ENCODE data around the gene KLF1.

DNA sequence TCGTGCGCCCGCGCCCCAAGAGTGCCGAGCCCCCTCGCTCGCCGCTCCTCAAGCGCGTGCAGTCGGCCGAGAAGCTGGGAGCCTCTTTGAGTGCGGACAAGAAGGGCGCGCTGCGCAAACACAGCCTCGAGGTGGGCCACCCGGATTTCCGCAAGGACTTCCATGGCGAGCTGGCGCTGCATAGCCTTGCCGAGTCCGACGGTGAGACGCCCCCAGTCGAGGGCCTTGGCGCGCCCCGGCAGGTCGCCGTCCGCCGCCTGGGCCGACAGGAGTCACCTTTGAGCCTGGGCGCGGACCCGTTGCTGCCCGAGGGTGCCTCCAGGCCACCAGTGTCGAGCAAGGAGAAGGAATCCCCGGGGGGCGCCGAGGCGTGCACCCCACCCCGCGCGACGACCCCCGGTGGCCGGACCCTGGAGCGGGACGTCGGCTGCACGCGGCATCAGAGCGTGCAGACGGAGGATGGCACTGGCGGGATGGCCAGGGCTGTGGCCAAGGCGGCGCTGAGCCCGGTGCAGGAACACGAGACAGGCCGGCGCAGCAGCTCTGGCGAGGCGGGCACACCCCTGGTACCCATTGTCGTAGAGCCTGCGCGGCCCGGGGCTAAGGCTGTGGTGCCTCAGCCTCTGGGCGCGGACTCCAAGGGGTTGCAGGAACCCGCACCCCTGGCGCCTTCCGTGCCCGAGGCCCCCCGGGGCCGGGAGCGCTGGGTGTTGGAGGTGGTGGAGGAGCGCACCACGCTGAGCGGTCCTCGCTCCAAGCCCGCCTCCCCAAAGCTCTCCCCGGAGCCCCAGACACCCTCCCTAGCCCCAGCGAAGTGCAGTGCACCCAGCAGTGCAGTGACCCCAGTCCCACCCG lies 12.9 kb downstream of the KLF1 start:
- TF ChIP-seq POLR2A (IDR thresholded peaks at IDR 0.05; ENCODE audit: insufficient read depth in 1 of 2, low read depth in 2 of 2, low read length in 2 of 2) (no peak), ZNF441 (CRISPR knock-in tag; IDR thresholded peaks at IDR 0.05; ENCODE audit: borderline replicate concordance) (no peak), ZNF138 (CRISPR knock-in tag; IDR thresholded peaks at IDR 0.05; ENCODE audit: low read depth) (no peak), BCL6 (CRISPR knock-in tag; IDR thresholded peaks at IDR 0.05) (no peak)
- TF ChIP-seq, protein P1, sequence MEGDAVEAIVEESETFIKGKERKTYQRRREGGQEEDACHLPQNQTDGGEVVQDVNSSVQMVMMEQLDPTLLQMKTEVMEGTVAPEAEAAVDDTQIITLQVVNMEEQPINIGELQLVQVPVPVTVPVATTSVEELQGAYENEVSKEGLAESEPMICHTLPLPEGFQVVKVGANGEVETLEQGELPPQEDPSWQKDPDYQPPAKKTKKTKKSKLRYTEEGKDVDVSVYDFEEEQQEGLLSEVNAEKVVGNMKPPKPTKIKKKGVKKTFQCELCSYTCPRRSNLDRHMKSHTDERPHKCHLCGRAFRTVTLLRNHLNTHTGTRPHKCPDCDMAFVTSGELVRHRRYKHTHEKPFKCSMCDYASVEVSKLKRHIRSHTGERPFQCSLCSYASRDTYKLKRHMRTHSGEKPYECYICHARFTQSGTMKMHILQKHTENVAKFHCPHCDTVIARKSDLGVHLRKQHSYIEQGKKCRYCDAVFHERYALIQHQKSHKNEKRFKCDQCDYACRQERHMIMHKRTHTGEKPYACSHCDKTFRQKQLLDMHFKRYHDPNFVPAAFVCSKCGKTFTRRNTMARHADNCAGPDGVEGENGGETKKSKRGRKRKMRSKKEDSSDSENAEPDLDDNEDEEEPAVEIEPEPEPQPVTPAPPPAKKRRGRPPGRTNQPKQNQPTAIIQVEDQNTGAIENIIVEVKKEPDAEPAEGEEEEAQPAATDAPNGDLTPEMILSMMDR (CRISPR knock-in tag; IDR thresholded peaks at IDR 0.05) = no peak
